GM19099 (cell line): ENCODE results near the gene COL27A1.
"Not testable (repeated sequence)": the region's sequence is repeated elsewhere in the genome, so short reads cannot be mapped to it uniquely, and the experiment has no call there.

ENCODE experiments used
- POLR2A ChIP-seq: IDR thresholded peaks from 3 replicates; pipeline ENCODE4 v1.6.1; 2011; ENCODE audit warnings: low read depth; ENCODE audit not compliant: insufficient read length; ENCODE audit errors: extremely low read depth

Gene COL27A1

GRCh38 chr9:114311571-114312512 lies 156.5 kb downstream of the COL27A1 start:
- no peak for TF ChIP-seq POLR2A

- no peak for TF ChIP-seq POLR2A
These were observed 157.2 kb downstream of the COL27A1 start for GRCh38 chr9:114312513-114312875.

- TF ChIP-seq POLR2A = no peak
These were observed 157.8 kb downstream of the COL27A1 start for GRCh38 chr9:114313186-114313585.

- TF ChIP-seq POLR2A = no peak
These were observed 159.0 kb downstream of the COL27A1 start for GRCh38 chr9:114314256-114314867.

GRCh38 chr9:114314881-114315722 lies 159.8 kb downstream of the COL27A1 start:
- no peak for TF ChIP-seq POLR2A

GRCh38 chr9:114315723-114316363 lies 160.5 kb downstream of the COL27A1 start:
- no peak for TF ChIP-seq POLR2A

GRCh38 chr9:114316605-114317230 lies 161.4 kb downstream of the COL27A1 start:
- TF ChIP-seq POLR2A = no peak

- no peak for TF ChIP-seq POLR2A
These were observed 162.5 kb downstream of the COL27A1 start for GRCh38 chr9:114317665-114318357.

GRCh38 chr9:114318416-114318815 lies 163.1 kb downstream of the COL27A1 start:
- no peak for TF ChIP-seq POLR2A

- no peak for TF ChIP-seq POLR2A
These were observed 163.8 kb downstream of the COL27A1 start for GRCh38 chr9:114319147-114319546.

- TF ChIP-seq POLR2A = no peak
These were observed 166.4 kb downstream of the COL27A1 start for GRCh38 chr9:114321759-114322158.

- TF ChIP-seq POLR2A = not testable (repeated sequence)
These were observed 167.6 kb downstream of the COL27A1 start, which contains the start of gene ORM1 for GRCh38 chr9:114322831-114323531. Gene ORM1 (plus strand): TSS chr9:114323098. CDS start chr9:114323134, 36 bp downstream.

GRCh38 chr9:114324492-114324891 lies 169.2 kb downstream of the COL27A1 start:
- TF ChIP-seq POLR2A = no peak

GRCh38 chr9:114327749-114328148 lies 172.4 kb downstream of the COL27A1 start:
- no peak for TF ChIP-seq POLR2A

- not testable (repeated sequence) for TF ChIP-seq POLR2A
These were observed 174.3 kb downstream of the COL27A1 start, which contains the start of gene ORM2 for GRCh38 chr9:114329625-114330022. Gene ORM2 (plus strand): TSS chr9:114329869. CDS start chr9:114329905, 36 bp downstream.
